BLaER1 (cell line): ENCODE results near the gene UPF2.
"Not testable (repeated sequence)": the region's sequence is repeated elsewhere in the genome, so short reads cannot be mapped to it uniquely, and the experiment has no call there.

ENCODE experiments used
- H3K27ac ChIP-seq: shearing (Covaris generic); formaldehyde crosslinking; 2 replicates; pipeline ENCODE4 v1.8.1; 2022
- H3K27me3 ChIP-seq: shearing (Covaris generic); formaldehyde crosslinking; 2 replicates; pipeline ENCODE4 v1.8.1; 2022
- H3K36me3 ChIP-seq: shearing (Covaris generic); formaldehyde crosslinking; 2 replicates; pipeline ENCODE4 v1.8.1; 2022
- H3K4me1 ChIP-seq: shearing (Covaris generic); formaldehyde crosslinking; 2 replicates; pipeline ENCODE4 v1.8.1; 2022
- H3K4me2 ChIP-seq: shearing (Covaris generic); formaldehyde crosslinking; 2 replicates; pipeline ENCODE4 v1.8.1; 2022
- H3K4me3 ChIP-seq: shearing (Covaris generic); formaldehyde crosslinking; 2 replicates; pipeline ENCODE4 v1.8.1; 2022
- H3K9ac ChIP-seq: shearing (Covaris generic); formaldehyde crosslinking; 2 replicates; pipeline ENCODE4 v1.8.1; 2022
- H3K9me3 ChIP-seq: shearing (Covaris generic); formaldehyde crosslinking; 2 replicates; pipeline ENCODE4 v1.8.1; 2022
- H4K20me1 ChIP-seq: shearing (Covaris generic); formaldehyde crosslinking; 2 replicates; pipeline ENCODE4 v1.8.1; 2022
- Cebpa-rat ChIP-seq: shearing (Covaris generic); IDR thresholded peaks from 2 replicates; pipeline ENCODE4 v1.8.1; 2022

The UPF2 gene

GRCh38 chr10:11898033-11898371 is 144.6 kb downstream of the UPF2 start:
- no peak overlapping the region for H3K9ac ChIP-seq
- no peak for TF ChIP-seq Cebpa-rat
- H3K4me3 ChIP-seq = no peak overlapping the region
- H3K9me3 ChIP-seq = no peaks in the 10 kb centered on the region
- H3K27me3 ChIP-seq = no peaks in the 10 kb centered on the region
- no peaks in the 10 kb centered on the region for H3K36me3 ChIP-seq
- H4K20me1 ChIP-seq = no peaks in the 10 kb centered on the region
- no peak overlapping the region for H3K4me2 ChIP-seq
- H3K27ac ChIP-seq = no peak overlapping the region
- no peaks in the 10 kb centered on the region for H3K4me1 ChIP-seq

GRCh38 chr10:11896549-11897200 is 145.9 kb downstream of the UPF2 start:
- Histone ChIP-seq H3K4me2 (no peak overlapping the region), H3K9ac (no peak overlapping the region), H3K4me3 (no peak overlapping the region), H3K36me3 (no peaks in the 10 kb centered on the region), H3K27ac (no peak overlapping the region), H3K9me3 (no peaks in the 10 kb centered on the region), H4K20me1 (no peaks in the 10 kb centered on the region), H3K4me1 (no peaks in the 10 kb centered on the region), H3K27me3 (no peaks in the 10 kb centered on the region)
- no peak for TF ChIP-seq Cebpa-rat

GRCh38 chr10:11895598-11895997 is 147.0 kb downstream of the UPF2 start:
- Histone ChIP-seq H4K20me1 (no peaks in the 10 kb centered on the region), H3K27ac (no peak overlapping the region), H3K4me2 (no peak overlapping the region), H3K4me1 (peaks cover 9% of the 10 kb centered on the region), H3K4me3 (no peak overlapping the region), H3K9ac (no peak overlapping the region), H3K9me3 (no peaks in the 10 kb centered on the region), H3K27me3 (no peaks in the 10 kb centered on the region), H3K36me3 (no peaks in the 10 kb centered on the region)
- no peak for TF ChIP-seq Cebpa-rat

- Histone ChIP-seq H3K36me3 (no peaks in the 10 kb centered on the region), H3K27ac (no peak overlapping the region), H4K20me1 (no peaks in the 10 kb centered on the region), H3K4me1 (peaks cover 9% of the 10 kb centered on the region), H3K4me2 (no peak overlapping the region), H3K4me3 (no peak overlapping the region), H3K27me3 (no peaks in the 10 kb centered on the region), H3K9ac (no peak overlapping the region), H3K9me3 (no peaks in the 10 kb centered on the region)
- no peak for TF ChIP-seq Cebpa-rat
Observed at GRCh38 chr10:11895108-11895466, 147.5 kb downstream of the UPF2 start.

GRCh38 chr10:11894381-11895107 is 148.1 kb downstream of the UPF2 start:
- H3K36me3 ChIP-seq = no peaks in the 10 kb centered on the region
- no peaks in the 10 kb centered on the region for H3K9me3 ChIP-seq
- H3K4me2 ChIP-seq = no peak overlapping the region
- TF ChIP-seq Cebpa-rat = no peak
- H3K4me1 ChIP-seq = peaks cover 9% of the 10 kb centered on the region
- no peak overlapping the region for H3K4me3 ChIP-seq
- H3K27me3 ChIP-seq = no peaks in the 10 kb centered on the region
- H3K27ac ChIP-seq = no peak overlapping the region
- H4K20me1 ChIP-seq = no peaks in the 10 kb centered on the region
- H3K9ac ChIP-seq = no peak overlapping the region

- Histone ChIP-seq H3K9me3 (no peaks in the 10 kb centered on the region), H3K27ac (no peak overlapping the region), H3K4me1 (peaks cover 9% of the 10 kb centered on the region), H3K36me3 (no peaks in the 10 kb centered on the region), H3K4me2 (no peak overlapping the region), H3K9ac (no peak overlapping the region), H4K20me1 (no peaks in the 10 kb centered on the region), H3K4me3 (no peak overlapping the region), H3K27me3 (no peaks in the 10 kb centered on the region)
- TF ChIP-seq Cebpa-rat = no peak
Observed at GRCh38 chr10:11893749-11894278, 148.8 kb downstream of the UPF2 start.

GRCh38 chr10:11891776-11892486 is 150.7 kb downstream of the UPF2 start:
- Histone ChIP-seq H3K27me3 (no peaks in the 10 kb centered on the region), H3K9me3 (no peaks in the 10 kb centered on the region), H3K9ac (no peak overlapping the region), H3K4me1 (peaks cover 17% of the 10 kb centered on the region), H3K4me3 (no peak overlapping the region), H4K20me1 (no peaks in the 10 kb centered on the region), H3K36me3 (no peaks in the 10 kb centered on the region), H3K4me2 (no peak overlapping the region), H3K27ac (no peak overlapping the region)
- TF ChIP-seq Cebpa-rat = no peak

- not testable (repeated sequence) for H3K27me3 ChIP-seq, H3K9me3 ChIP-seq, H3K4me2 ChIP-seq, H3K4me3 ChIP-seq, H3K9ac ChIP-seq, H3K36me3 ChIP-seq, H3K27ac ChIP-seq, H4K20me1 ChIP-seq
- H3K4me1 ChIP-seq = peaks cover 31% of the 10 kb centered on the region
Observed at GRCh38 chr10:11889263-11889662, 153.3 kb downstream of the UPF2 start.

- TF ChIP-seq Cebpa-rat = no peak
- no peak overlapping the region for H3K4me3 ChIP-seq
- H3K9me3 ChIP-seq = no peaks in the 10 kb centered on the region
- peaks cover 42% of the 10 kb centered on the region for H3K4me1 ChIP-seq
- no peaks in the 10 kb centered on the region for H4K20me1 ChIP-seq
- peak overlapping the region; percentile 49; the same call in 1 of the 2 replicates for H3K9ac ChIP-seq
- peak overlapping the region; percentile 38 for H3K27ac ChIP-seq
- H3K4me2 ChIP-seq = peak overlapping the region; percentile 75
- H3K27me3 ChIP-seq = no peaks in the 10 kb centered on the region
- no peaks in the 10 kb centered on the region for H3K36me3 ChIP-seq
Observed at GRCh38 chr10:11887381-11888227, 155.0 kb downstream of the UPF2 start.
